ENCODE data around the gene KLHL26.

The KLHL26 gene

DNA sequence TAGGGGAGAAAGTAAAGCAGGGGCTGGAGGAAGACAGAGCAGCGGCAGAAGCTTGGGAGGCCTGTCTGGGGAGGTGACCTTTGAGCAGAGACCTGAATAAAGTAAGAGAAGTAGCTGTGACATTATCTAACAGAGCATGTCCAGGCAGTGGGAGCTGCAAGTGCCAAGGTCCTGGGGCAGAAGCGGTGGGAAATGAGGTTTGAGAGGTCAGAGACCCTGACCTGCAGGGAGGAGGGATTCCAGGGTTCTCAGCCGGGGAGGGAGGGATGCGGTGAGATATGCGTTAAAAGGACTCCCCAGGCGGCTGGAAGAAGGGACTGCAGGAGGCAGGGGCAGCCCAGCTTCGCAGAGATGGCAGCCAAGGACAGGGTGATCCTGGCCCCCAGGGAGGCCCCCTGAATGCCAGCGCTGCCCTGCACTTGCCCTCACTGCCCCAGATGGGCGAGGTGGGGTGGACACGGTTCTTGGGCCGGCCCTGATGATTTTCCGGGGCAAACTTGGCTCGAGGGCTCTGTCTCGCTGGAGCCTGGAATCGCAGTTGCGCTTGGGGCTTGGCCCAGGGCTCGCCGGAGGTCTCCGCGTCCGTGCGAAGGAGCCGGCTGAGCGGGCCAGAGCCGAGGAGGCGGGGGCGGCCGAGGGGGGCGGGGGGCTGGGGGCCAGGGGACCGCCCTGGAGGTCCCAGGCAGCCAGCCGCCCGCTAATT lies 33.4 kb upstream of the KLHL26 start:
- DNase-seq = no peak

GRCh38 chr19:18603958-18604819 lies 32.6 kb upstream of the KLHL26 start:
- DNase-seq = no peak

GRCh38 chr19:18604820-18605159 lies 32.0 kb upstream of the KLHL26 start:
- DNase-seq = no peak

GRCh38 chr19:18605196-18605545 lies 31.7 kb upstream of the KLHL26 start:
- no peak for DNase-seq

GRCh38 chr19:18605546-18606280 lies 31.1 kb upstream of the KLHL26 start:
- DNase-seq = no peak

DNA sequence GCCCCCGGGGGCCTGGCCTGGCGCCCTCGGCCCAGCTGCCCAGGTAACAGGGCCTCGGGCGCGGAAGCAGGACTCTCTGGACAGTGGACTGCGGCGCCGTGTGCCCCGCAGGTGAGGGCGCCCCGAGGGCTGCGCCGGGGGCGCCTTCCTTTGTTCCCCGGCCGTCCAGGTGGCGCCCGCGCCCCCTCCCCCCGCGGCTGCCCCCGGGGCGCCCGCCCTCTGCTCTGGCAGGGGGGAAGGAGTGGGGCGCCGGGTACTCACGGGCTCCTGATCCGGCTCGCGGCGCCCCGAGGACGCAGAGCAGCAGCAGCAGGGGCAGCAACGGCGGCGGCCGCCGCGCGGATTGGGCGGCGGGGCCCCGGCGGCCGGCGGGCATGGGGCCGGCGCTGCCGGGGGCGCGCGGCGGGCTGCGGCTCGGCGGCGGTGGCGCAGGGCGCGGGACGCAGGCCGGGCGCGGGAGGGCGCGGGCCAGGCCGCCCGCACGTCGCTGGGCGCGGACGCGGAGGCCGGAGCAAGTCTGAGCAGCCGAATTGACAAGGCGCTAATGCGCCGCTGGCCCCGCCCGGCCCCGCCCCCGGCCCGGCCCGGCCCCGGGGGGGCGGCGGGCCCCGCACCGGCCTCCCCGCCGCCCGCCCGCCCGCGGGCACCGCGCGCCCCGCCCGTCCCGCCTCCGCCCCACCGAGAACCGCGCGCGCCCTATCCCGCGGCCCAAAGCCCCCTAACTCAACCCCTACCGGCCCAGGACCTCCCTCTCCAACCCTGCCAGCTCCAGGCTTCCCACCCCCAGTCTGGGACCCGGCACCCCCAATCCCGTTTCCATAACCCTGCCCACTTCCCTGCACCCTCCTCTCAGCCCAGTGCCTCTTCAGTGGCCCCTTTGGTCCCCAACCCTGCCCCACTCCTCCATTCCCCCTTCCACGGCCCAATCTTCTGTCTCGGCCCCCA lies 30.3 kb upstream of the KLHL26 start, which contains the start of gene CRLF1:
Gene CRLF1 (minus strand): TSS at position 519 of the 945 bp plus-strand sequence. CDS start 143 bp downstream, at position 376.
- DNase-seq = no peak

- no peak for DNase-seq
Observed at GRCh38 chr19:18607226-18608101, 29.4 kb upstream of the KLHL26 start.

GRCh38 chr19:18608102-18608804 lies 28.6 kb upstream of the KLHL26 start:
- no peak for DNase-seq

DNA sequence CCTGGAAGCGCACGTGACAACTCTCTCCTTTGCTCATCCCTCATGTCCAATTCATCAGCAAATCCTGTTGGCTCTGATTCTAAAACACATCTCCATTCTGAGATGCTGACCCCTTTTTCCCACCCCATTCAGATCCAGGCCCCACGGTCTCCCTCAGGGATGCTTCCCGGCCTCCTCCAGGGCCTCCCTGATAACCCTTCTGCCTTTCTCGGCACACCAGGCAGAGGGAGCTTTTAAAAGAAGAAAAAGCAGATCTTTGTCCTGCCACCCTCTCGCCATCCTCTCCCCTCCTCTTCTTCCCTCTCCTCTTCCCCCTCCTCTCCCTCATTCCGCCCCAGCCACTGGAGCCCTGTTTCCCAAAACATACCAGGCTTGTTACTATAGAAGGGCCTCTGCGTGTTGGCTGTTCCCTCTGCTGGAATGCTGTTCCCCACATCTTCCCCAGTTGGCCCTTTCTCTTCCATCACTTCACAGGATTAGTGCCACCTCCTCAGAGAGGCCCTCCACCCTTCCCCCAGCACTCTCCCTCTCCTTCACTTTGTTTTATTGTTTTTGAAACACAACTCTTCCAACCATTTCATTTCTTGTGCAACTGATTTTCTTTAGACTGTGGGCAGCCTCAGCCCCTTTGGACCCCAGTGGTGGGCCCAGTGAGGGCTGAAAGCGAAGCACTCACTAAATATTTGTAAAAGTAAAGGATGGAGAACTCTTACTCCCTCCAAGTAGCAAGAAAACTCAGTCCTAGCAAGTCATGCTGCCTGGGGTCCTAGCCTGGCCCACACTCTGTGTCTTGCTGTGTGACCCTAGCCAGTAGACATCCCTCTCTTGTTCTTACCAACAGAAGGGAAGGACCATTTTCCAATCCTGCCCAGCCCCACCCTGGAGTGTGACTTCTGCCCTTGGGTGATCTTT lies 27.8 kb upstream of the KLHL26 start:
- no peak for DNase-seq

DNA sequence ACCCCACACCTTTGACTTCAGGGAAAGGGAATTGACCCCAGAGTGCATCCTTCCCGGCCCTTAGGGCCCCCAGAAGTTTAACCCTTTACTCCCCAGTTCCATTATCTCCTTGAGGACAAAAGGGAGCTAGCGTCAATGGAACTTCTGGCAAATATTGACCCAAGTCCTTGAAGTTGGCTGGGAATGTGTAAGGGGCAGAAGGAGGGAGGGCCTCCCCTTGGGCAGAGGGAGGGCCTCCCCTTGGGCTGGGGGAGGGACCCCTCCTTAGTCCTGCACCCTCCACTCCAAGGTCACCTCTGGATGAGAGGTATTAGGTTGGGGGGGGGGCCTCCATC lies 27.1 kb upstream of the KLHL26 start:
- DNase-seq = no peak

GRCh38 chr19:18610245-18610555 lies 26.6 kb upstream of the KLHL26 start:
- no peak for DNase-seq

DNA sequence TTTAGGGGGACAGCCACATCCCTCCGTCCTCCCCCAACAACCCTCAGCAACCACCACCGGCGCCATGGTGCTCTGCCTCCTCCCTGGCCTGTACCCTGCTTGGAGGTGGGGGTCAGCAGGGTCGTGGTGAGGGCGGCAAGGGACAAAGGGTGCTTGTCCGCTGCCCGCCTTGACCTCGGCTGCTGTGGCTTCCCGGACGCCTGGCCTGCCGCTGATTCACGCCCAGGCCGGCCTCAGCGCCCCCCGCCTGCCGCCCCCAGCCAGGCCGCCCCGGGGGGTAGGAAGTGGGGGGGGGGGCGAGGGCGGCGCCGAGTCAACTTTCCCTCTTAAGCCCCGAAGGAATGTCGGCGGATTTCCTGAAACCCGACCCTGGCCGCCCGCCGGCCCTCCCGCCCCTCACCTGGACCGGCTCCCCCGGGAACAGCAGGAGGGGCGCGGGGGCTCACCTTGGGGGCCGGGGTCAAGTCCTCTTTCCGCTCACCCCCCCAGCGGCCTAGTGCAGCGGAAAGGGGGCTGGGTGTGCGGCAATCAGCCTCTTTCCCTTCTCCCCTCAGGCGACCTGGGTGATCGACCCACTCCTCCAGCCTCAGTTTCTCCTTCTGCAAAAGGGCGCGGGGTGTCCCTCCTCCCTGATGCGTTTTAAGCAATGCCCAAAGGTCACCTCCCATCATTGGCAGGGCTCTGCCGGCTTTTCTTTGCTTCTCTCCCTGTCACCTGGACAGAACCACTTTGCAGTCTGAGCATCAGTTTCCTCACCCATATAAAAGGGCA lies 26.1 kb upstream of the KLHL26 start:
- no peak for DNase-seq

- no peak for DNase-seq
Observed at GRCh38 chr19:18611327-18612050, 25.3 kb upstream of the KLHL26 start.

- DNase-seq = no peak
Observed at GRCh38 chr19:18612051-18612771, 24.6 kb upstream of the KLHL26 start.

GRCh38 chr19:18612772-18613588 lies 23.8 kb upstream of the KLHL26 start, which contains the start of gene TMEM59L:
TMEM59L (plus strand) TSS chr19:18612870; CDS start chr19:18612959, 89 bp downstream.
- no peak for DNase-seq

DNA sequence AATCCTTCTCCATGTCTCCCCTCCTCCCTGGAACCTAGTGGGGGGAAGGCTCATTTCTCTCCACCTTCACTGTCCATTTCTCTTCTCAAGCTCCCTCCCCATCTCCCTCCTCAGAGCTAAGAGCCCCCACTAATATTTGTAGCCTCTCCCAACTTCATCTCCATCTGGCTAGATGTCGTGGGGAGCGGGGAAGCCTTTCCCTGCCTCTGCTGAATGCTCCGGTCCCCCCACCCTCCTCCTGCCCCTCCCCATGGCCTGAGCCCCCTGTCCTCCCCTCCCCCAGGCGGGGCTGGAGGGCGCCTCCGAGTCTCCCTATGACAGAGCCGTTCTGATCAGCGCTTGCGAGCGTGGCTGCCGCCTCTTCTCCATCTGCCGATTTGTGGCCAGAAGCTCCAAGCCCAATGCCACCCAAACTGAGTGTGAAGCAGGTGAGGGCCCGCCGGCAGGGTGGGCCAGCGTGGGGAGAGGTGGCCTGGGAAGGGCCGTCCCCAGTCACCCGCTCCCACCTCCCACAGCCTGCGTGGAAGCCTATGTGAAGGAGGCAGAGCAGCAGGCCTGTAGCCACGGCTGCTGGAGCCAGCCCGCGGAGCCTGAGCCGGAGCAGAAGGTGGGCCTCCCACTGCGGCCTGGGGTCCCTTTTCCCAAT lies 23.1 kb upstream of the KLHL26 start:
- DNase-seq = no peak

Data from NCI-H226 (cell line).